Skeletal muscle cell (primary cell): Measurements from ENCODE around the gene TM7SF2.

Source experiments
- DNase-seq: peaks from one replicate; pipeline ENCODE4 v3.0.0-alpha.2; 2010; ENCODE audit warnings: low read depth
- H3K4me3 ChIP-seq: 2 replicates; pipeline ENCODE4 v1.5.1; 2011; ENCODE audit warnings: low read depth, mild to moderate bottlenecking, control low read depth, low read length, moderate library complexity

Gene TM7SF2

DNA sequence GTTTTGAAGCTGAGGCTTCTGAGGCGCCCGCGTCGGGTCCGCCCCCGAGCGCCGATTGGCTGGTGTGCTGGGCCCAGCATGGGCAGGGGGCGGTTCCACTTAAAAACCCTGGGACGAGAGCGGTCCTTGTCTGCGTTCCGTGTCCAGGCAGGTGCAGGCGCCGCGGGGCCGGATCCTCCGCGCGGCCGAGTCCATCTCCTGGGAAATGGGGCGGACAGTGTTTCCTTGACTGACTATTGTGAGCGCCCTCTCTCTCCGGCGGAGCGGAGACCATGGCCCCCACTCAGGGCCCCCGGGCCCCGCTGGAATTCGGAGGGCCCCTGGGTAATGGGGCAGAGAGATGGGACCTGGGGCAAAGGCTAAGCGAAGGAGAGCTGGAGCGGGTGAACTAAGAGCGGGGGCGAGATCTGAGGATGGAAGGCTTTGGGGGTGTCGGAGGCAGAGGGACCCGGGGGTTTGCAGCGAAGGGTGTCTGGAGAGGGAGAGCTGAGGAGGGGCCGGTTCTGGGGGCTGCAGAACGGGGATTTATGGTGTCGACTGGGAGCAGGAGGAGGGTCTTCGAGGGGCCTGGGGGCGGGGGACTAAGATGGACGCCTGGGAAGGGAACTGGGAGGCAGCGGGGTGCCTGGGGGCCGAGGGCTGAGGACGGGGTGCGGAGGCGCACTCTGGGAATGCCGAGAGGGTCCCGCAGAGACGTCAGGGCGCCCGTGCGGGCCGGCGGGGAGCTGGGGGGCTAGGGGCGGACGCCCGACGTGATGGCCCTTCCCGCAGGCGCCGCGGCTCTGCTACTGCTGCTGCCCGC lies at the start of gene TM7SF2:
Gene TM7SF2 (plus strand): TSS at position 129 of the 802 bp plus-strand sequence. CDS start 144 bp downstream, at position 273.
- H3K4me3 ChIP-seq: peak within 1 kb of the TSS; percentile 56
- DNase-seq: peak; percentile 62

DNA sequence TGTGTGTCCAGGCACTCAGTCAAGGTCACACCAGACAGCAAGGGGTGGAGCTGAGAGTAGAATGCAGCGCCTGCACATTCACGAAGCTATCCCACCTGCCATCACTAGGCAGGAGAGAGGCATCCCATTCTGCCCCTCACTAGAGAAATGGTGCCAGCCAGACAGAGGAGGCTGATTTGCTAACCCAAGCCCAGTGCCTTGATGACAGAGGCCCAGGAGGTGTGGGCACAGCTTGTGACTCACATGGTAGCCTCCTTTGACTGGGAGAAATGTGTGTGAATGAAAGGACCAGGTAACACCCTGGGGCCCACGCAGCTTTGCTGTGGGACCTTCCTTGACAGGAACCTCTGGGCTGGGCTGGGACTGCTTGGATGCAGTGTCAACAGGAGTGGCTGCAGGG lies 48.1 kb upstream of the TM7SF2 start:
- no peak overlapping the region for H3K4me3 ChIP-seq
- DNase-seq: no peak

DNA sequence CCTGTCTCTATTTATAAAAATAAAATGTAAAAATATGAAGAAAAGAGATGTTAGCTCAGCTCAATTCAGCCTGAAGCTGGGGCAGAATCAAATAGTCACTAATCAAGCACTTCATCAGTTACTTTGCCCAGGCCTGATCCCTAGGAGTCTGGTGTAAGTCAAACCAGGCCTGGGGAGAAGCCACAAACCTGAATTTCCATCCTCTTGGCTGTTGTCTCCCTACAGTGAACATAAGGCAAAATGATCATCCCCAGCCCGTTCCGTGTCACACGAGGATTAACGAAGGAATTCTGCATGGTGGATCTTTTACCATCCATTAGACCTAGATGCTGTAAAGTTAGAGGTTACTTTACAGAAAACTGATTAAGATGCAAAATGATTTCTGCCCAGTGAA lies 46.8 kb upstream of the TM7SF2 start:
- H3K4me3 ChIP-seq: no peak overlapping the region
- no peak for DNase-seq

DNA sequence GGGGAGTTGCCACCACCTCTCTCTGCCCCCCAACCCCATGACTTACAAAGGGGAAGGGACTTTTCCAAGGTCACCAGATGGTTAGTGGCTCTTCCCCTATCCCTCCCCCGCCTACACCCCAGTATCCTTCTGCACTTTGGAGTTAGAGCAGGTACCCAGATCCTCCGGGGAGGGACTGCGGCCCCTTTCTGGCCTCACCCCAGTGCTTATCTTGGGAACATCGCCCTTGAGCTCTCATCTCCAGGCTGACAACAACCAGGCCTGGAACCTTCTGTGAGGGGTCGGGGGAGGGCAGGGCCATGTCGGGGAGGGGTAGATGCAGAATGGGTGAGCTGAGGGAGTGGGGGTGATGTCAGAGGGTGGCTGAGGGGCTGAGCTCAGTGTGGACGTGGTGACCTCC lies 45.8 kb upstream of the TM7SF2 start:
- no peak overlapping the region for H3K4me3 ChIP-seq
- DNase-seq: no peak

DNA sequence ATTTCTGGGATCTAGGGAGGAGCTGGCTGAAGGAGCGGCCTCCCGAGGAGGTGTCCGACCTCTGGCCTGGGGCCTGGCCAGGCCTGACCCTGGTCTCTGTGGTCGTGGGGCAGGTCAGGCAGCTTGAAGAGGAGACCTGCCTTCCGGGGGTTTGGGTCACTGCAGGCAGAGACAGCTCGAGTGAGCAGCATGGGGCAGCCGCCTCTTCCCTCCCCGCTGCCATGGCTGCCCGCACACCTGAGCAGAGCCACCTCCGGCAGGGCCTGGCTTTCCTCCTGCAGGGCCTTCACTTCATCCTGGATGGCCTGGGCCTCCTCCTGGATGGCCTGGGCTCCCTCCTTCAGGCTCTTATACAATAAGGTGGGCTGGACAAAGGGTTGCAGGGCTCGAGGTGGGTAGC lies 45.4 kb upstream of the TM7SF2 start:
- DNase-seq: no peak
- H3K4me3 ChIP-seq: no peak overlapping the region

DNA sequence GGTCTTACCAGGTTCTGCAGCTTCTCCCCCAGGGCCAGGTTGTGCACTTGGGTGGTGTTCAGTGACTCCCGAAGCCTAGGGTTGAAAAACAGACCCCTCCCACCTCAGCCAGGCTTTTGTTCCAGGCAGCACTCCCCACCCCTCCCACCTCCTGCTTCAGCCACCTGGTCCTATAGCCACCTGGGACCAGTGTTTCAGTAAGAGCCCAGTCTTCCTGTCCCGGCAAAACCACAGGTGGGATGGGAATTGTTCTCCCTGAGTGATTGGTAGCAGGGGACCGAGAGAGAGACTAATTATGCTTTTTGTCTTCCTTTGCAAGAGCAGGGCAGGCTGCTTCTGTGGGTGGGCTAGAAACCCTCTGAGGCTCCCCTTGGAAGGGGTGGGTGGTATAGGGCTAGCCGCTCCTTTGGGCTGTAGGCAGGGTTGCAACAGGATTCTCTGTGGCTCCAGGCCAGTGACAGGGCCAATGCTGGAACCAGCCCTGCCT lies 44.8 kb upstream of the TM7SF2 start:
- H3K4me3 ChIP-seq: no peak overlapping the region
- no peak for DNase-seq

DNA sequence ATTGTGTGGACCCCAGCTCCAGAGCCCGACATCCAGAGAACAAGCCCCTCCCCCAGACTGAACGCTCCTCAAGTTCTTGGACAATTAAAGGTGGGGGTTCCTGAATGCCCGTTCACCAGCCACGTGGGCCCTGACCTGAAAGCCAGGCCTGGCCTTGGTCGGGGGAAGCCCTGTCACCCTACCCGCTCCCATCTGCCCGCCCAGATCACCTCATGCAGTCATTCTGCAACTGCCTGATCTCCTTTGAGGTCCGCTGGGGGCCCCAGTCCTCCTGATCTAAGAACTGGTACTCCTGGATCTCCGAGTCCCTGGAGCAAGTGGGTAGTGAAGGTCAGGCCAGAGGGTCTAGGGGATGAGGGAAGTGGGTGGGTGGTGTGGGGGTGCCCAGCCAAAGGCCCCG lies 44.2 kb upstream of the TM7SF2 start:
- DNase-seq: no peak
- no peak overlapping the region for H3K4me3 ChIP-seq

DNA sequence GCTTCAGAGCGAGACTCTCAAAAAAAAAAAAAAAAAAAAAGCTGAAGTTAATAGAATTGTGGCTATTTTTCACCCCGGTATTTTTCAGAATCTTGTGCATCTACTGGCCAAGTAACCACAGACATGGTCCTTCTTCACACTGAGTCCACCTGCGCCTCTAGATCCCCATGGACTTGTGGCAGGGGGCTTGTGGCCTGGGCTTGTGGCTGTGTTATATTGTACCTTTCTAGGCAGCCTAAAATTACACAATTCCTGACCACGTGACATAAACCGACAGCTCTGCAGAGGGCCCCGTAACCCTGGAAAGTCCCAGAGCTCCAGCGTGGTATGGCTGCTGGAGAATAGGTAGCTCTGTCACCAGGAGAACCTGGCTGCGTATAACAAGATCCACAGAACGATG lies 42.5 kb upstream of the TM7SF2 start:
- no peak overlapping the region for H3K4me3 ChIP-seq
- DNase-seq: no peak

DNA sequence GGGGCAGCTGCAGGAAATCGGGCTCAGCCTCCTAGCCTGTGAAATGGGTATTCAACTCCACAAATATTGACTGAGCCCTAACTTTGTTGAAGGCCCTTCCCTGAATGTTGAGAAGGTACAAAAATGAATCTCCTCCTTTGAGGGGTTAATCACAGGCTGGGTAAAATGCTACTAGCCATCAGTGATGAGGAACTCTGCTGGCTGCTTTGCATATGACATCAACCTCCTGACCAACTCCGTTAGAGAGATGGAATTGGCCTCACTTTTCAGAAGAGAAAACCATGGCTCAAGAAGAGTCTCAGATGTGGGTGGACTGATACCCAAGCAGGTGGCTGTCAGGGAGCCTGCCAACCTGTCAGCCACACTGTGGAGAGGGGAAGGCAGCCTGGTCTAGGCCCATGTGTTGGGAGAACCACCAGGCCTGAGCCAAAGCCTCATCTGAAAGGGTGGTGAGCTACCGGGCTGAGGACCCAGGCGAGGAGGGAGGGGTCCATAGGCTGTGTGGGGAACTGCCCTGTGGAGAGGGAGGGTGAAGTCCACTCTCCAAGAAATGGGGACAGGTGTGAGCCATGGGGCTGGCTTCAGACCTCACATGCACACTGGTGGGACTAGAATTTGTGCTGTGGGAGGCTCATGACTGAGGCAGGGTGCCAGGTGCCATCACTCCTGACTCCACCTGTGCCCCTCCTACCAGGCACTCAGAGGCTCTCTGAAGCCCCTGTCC lies 39.6 kb upstream of the TM7SF2 start:
- H3K4me3 ChIP-seq: no peak overlapping the region
- no peak for DNase-seq

DNA sequence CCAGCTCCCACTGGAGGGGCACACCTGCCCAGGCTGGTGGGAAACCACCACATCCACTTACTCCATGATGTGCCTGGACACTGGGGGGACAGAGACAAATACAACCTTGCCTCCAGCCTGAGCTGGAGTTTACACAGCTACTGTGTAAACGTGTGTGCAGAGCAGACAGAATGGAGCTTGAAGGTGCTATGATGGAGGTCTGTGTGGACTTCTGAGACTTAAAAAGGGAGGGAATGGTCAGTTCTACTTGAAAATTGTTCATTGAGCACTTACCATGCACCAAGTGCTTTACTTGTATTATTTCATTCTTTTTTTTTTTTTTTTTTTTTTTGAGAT lies 39.1 kb upstream of the TM7SF2 start:
- H3K4me3 ChIP-seq: no peak overlapping the region
- DNase-seq: no peak

DNA sequence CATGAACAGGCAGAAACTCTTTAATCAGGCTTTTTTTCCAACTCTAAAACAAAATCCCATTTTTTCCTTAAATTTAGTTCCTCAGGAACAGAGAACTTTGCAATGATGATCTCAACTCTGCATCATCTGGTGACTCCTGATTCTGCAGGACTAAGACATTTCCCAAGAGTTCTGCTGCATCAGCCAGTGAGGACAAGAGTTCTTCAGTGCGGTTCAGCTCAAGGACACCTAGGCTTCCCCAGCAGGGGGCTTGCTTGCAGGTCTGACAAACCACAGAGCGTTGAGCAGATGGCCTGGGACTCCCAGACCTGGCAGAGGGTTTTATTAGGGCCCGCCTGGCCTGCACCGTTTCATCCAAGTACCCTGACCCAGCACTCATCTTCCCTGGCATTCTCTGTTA lies 34.2 kb upstream of the TM7SF2 start:
- peak; percentile 9 for DNase-seq
- H3K4me3 ChIP-seq: no peak overlapping the region

DNA sequence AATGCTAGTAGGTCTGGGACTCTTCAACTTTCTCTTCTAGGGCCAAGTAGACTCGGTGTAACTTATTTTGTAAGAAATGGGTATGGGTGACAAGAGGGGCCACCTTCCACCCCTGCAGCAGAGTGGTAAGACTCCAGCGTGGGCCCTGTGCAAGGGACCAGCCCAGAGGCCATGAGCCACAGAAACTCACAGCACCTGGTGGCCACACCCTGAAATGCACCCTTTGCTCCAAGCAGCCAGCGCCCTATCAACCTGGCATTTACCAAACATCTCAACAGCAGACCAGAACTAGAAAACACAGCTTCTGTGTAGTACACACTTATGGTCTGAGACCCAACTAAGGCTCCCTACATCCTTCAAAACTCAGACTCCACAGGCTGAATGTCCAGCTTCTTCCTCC lies 33.5 kb upstream of the TM7SF2 start:
- H3K4me3 ChIP-seq: no peak overlapping the region
- DNase-seq: no peak

DNA sequence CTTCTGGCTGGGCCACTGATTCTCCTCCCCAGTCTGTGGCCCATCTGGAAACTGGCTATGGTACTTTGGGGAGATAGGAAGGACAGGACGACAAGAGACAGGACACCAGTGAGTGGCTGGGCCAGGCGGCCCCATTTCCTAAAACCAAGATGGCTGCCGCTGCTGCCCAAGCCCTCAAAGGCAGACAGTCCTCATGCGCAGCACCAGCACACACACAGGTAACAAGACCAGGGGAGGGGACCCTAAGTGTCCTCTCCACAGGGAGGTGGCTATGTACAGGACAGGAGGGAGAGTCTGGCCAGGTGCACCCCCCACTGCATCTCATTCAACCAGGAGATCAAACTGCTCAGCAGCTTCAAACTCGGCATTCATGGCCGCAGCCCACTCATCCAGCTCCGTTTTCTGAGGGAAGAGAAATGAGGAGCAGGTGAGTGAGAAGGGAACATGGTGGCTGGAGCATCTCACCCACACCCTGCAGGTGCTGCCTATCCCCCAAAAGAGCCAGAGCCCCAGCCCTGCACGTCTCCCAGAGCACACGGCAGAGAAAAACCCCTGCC lies 32.8 kb upstream of the TM7SF2 start:
- DNase-seq: no peak
- H3K4me3 ChIP-seq: no peak overlapping the region

DNA sequence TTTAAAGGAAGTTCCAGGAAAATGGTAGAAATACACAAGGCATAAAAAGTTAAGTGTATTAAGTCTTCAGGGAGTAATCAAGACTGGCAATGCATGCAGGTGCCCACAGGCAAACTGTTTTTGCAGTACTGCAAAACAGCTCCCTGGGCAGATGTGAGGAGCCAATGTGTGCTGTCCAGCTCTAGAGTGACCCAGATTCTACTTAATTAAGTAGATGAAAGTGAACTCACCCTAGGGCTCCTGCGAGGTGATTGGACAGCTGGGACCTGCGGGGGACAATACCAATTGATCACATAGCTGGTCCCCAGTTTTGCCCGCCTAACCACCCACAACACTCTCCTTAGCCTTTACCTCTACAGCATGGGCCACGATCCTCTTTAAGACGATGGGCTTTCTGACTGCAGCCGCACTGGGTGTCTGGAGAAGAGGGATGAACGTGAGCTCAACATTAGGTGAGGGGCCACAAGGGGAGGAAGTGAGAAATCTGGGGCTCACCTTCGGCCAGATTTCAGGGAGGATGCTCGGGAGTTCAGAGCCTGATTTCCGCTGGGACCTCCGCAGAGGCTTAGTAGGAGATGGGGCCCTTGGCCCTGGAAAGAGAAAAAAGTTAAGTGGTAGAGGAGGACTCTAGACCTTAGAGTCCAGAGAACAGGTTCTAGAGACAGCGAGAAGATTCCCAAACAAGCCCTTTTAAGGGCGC lies 28.4 kb upstream of the TM7SF2 start:
- H3K4me3 ChIP-seq: peak overlapping the region; percentile 92
- no peak for DNase-seq

DNA sequence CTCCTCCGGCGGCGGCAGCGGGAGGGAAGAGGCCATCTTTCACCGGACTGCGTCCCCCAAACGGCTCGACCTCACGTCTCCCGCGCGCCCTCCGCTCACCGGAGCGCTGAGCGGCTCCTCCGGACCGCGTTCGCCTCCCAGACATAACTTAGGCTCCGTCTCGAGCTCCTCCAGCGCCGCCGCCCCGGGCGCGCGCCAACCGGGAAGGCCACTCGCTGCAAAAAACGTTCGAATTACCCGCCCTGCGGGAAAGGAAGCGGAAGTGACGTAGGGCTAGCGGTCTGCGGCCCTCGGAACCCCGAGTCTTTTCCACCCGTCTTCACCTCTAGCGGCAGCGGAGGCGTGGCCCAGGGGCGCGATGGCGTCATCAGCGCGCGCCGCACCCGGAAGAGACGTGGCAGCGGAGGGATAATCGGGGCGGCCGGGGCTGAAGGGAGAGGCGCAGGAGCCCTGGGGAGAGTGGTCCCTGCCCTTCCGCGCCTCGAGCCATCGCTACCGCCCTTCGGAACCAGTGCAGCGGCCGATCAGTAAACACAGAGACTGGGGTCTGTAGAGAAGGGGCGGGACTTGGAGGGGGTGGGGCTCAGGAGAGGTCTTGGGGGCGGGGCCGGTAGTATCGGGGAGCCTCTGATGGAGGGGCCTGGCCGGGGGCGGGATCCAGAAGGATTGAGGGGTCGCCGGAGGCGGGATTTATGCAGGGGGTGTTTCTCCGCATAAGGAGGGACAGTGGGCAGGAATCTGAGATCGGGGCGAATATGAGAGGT lies 27.7 kb upstream of the TM7SF2 start, which contains the start of the genes CDCA5 and ZFPL1:
Gene CDCA5 (minus strand): TSS at position 207 of the 764 bp plus-strand sequence. CDS start 62 bp downstream, at position 145.
Gene ZFPL1 (plus strand): TSS at position 389 of the 764 bp plus-strand sequence. CDS start 477 bp downstream, outside the sequence.
- DNase-seq: peak; percentile 84
- H3K4me3 ChIP-seq: peak within 1 kb of the TSS; percentile 92

DNA sequence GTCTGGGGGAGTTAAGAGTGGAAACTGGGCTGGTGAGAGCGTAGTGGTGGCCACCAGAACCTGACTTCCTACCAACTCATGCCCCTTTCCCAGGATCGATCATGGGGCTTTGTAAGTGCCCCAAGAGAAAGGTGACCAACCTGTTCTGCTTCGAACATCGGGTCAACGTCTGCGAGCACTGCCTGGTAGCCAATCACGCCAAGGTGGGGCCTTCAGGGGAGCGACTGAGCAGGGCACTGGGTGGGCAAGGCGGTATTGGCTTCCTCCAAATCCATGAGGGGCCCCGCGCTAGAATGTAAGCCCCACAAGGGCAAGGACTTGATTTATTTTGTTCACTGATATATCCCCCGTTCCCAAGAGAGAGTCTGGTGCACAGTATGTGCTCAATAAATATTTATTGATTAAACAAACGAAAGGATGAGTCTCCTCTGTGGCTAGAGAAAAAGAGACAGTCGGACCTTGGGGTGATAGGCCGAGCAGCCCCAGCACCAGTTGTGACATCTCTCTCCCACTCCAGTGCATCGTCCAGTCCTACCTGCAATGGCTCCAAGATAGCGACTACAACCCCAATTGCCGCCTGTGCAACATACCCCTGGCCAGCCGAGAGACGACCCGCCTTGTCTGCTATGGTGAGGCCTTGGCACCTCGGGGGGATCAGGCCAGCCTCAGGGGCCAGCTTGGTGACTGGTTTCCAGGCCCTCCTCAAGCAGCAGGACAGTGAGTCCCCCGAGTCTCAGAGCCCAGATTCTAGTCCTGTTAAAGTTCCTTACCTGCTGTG lies 26.9 kb upstream of the TM7SF2 start:
- no peak for DNase-seq
- H3K4me3 ChIP-seq: peak overlapping the region; percentile 92

DNA sequence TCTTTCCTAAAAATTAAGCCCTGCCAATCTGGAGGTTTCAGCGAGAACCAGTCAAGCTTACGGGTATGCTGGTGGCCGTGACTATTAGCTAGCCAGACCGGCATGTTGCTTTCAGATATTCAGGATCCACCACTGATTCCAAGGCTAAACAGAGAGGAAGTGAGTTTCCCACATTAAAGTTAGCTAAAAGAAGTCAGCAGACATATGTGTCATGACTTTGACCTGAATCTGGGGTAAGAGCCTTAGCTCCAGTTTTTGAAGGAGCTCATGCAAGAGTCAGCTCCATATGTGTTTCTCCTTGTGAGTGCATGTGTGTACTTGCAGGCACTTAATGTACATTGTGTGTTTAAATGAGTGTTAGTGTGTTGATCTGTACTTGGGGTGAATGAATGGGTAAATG lies 26.2 kb upstream of the TM7SF2 start:
- peak overlapping the region; percentile 92 for H3K4me3 ChIP-seq
- no peak for DNase-seq

DNA sequence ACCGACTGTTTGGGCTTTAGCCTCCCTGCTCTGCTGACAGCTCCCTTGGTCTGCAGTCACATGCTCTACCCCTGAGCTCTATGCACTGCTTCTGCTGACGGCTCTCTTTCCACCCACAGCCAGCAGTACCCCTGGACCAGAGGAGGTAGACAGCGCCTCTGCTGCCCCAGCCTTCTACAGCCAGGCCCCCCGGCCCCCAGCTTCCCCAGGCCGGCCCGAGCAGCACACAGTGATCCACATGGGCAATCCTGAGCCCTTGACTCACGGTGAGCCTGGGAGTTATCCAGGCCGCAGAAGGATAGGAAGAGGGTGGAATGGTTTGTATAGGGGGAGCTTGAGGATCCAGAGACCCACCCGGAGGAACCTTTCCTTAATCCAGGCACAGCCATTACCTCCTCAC lies 24.9 kb upstream of the TM7SF2 start:
- no peak for DNase-seq
- H3K4me3 ChIP-seq: no peak overlapping the region
